Caco-2 (cell line): ENCODE results near the gene IMPDH2. TPM values are rescaled to one million over a fixed set of nuclear protein-coding genes. Genes with fewer than 3 reads are reported as not detected.

Experiments
- BruUV-seq: library from RNA; stranded (reverse); fragments of 400-500 nt; replicated peaks from 2 replicates; lab custom pipeline; 2021; lab: Mats Ljungman, UMichigan
- CTCF ChIA-PET: fragments of 300-600 bp; sonication (Branson Sonifier 250); formaldehyde crosslinking; loops from one replicate; lab custom pipeline; 2022; ENCODE audit warnings: antibody characterized with exemption; lab: Charles Lee
- POLR2A ChIA-PET: fragments of 300-600 bp; sonication (Branson Sonifier 250); formaldehyde crosslinking; loops from one replicate; lab custom pipeline; 2022; ENCODE audit warnings: antibody characterized with exemption; lab: Charles Lee
- DNase-seq, 2 experiments: peaks; one replicate each; pipeline versions ENCODE4 v3.0.0 to v3.0.0-alpha.2; 2020 to 2022
- H3K27me3 ChIP-seq: replicated peaks from 2 replicates; pipeline ENCODE4 v1.6.0; 2011; ENCODE audit warnings: low read length; ENCODE audit not compliant: control insufficient read depth, insufficient read depth
- H3K36me3 ChIP-seq: 2 replicates; pipeline ENCODE4 v1.5.1; 2011; ENCODE audit warnings: low read length; ENCODE audit not compliant: control insufficient read depth, insufficient read depth
- H3K4me1 ChIP-seq: fragments of 250-450 bp; sonication (Bioruptor Pico); 2 replicates; pipeline ENCODE4 v1.5.1; 2020; ENCODE audit warnings: mild to moderate bottlenecking
- H3K4me3 ChIP-seq: 2 replicates; pipeline ENCODE4 v1.5.1; 2011; ENCODE audit warnings: low read depth, mild to moderate bottlenecking, control low read depth, low read length
- H3K9me3 ChIP-seq: fragments of 250-450 bp; sonication (Bioruptor Pico); 2 replicates; pipeline ENCODE4 v1.5.1; 2020; ENCODE audit warnings: mild to moderate bottlenecking, moderate library complexity
- H3K27ac Mint-ChIP-seq: one replicate; pipeline ENCODE4 v1.8.0; 2022; ENCODE audit warnings: mixed read lengths; ENCODE audit not compliant: unreplicated experiment
- H3K27me3 Mint-ChIP-seq: one replicate; pipeline ENCODE4 v1.8.0; 2022; ENCODE audit warnings: mixed read lengths; ENCODE audit not compliant: insufficient read depth, unreplicated experiment
- H3K36me3 Mint-ChIP-seq: one replicate; pipeline ENCODE4 v1.8.0; 2022; ENCODE audit warnings: mild to moderate bottlenecking, mixed read lengths; ENCODE audit not compliant: insufficient read depth, unreplicated experiment
- H3K4me1 Mint-ChIP-seq: one replicate; pipeline ENCODE4 v1.8.0; 2022; ENCODE audit warnings: low read depth, mixed read lengths; ENCODE audit not compliant: unreplicated experiment
- H3K4me3 Mint-ChIP-seq: one replicate; pipeline ENCODE4 v1.8.0; 2022; ENCODE audit warnings: mild to moderate bottlenecking, moderate library complexity, mixed read lengths; ENCODE audit not compliant: unreplicated experiment
- H3K9me3 Mint-ChIP-seq: one replicate; pipeline ENCODE4 v1.8.0; 2022; ENCODE audit warnings: mixed read lengths; ENCODE audit not compliant: unreplicated experiment
- intact Hi-C: fragments of 100-400 bp; cut with micrococcal nuclease; formaldehyde crosslinking; loops from one replicate; pipeline ENCODE4 v1.10.0; 2022; ENCODE audit not compliant: unreplicated experiment
- total RNA-seq: library from RNA; stranded (reverse); gene quantifications from 2 replicates; pipeline ENCODE4 v1.2.3, GENCODE V29; 2022
- TF ChIP-seq, protein P1 (sequence below), 2 experiments: fragments of 200-600 bp in 1 of 2; IDR thresholded peaks; 1 replicate in 1 of 2; 2 replicates in 1 of 2; pipeline versions ENCODE4 v1.5.1 to v1.8.0; 2011 to 2022; ENCODE audit warnings: antibody characterized with exemption in 1 of 2, control low read depth in 1 of 2, inconsistent platforms in 1 of 2, low read depth in 1 of 2, low read length in 1 of 2, mild to moderate bottlenecking in 1 of 2, moderate library complexity in 1 of 2; ENCODE audit not compliant: insufficient read depth in 1 of 2, severe bottlenecking in 1 of 2, unreplicated experiment in 1 of 2

IMPDH2 gene
- total RNA-seq, 1 experiment from 2014 or later: 233 TPM

- Histone ChIP-seq H3K36me3 (peaks cover 6% of the 10 kb centered on the region; the same call in 1 of the 2 replicates), H3K9me3 (no peaks in the 10 kb centered on the region), H3K4me1 (peaks cover 3% of the 10 kb centered on the region; the same call in 1 of the 2 replicates), H3K4me3 (peak overlapping the region; percentile 85), H3K27me3 (no peaks in the 10 kb centered on the region)
- intact Hi-C loops: loop anchor here (2.0 to 10.0 kb wide), 2 partner anchors 75 to 135 kb away; partner anchors contain the start of gene QRICH1
- Mint-ChIP-seq H3K27ac (peak overlapping the region; percentile 97), H3K27me3 (no peaks in the 10 kb centered on the region), H3K9me3 (no peaks in the 10 kb centered on the region), H3K36me3 (peaks cover 80% of the 10 kb centered on the region), H3K4me3 (peak overlapping the region; percentile 88), H3K4me1 (peaks cover 6% of the 10 kb centered on the region)
- TF ChIP-seq, protein P1, sequence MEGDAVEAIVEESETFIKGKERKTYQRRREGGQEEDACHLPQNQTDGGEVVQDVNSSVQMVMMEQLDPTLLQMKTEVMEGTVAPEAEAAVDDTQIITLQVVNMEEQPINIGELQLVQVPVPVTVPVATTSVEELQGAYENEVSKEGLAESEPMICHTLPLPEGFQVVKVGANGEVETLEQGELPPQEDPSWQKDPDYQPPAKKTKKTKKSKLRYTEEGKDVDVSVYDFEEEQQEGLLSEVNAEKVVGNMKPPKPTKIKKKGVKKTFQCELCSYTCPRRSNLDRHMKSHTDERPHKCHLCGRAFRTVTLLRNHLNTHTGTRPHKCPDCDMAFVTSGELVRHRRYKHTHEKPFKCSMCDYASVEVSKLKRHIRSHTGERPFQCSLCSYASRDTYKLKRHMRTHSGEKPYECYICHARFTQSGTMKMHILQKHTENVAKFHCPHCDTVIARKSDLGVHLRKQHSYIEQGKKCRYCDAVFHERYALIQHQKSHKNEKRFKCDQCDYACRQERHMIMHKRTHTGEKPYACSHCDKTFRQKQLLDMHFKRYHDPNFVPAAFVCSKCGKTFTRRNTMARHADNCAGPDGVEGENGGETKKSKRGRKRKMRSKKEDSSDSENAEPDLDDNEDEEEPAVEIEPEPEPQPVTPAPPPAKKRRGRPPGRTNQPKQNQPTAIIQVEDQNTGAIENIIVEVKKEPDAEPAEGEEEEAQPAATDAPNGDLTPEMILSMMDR (IDR thresholded peaks at IDR 0.05; ENCODE audit: insufficient read depth in 1 of 2, low read depth in 1 of 2, low read length in 1 of 2, severe bottlenecking in 1 of 2, unreplicated experiment in 1 of 2): no peak
- POLR2A ChIA-PET: interaction anchor here (0.8 to 4.4 kb wide), 2 partner anchors 9 to 13 kb away, joined by 3 to 92 read pairs; partner anchors contain the start of genes IMPDH2 and WDR6
- DNase-seq: no peak
- CTCF ChIA-PET: interaction anchor here (0.5 to 1.5 kb wide), 3 partner anchors 10 to 32 kb away, joined by 3 to 6 read pairs (median 3); no protein-coding TSS in a partner anchor
- no TSS peak for BruUV-seq
These were observed 9.3 kb downstream of the IMPDH2 start for GRCh38 chr3:49019941-49020329.

- peak overlapping the region; percentile 83 for H3K4me3 ChIP-seq
- H3K27me3 Mint-ChIP-seq: no peaks in the 10 kb centered on the region
- H3K4me1 ChIP-seq: peaks cover 3% of the 10 kb centered on the region; the same call in 1 of the 2 replicates
These were observed 10.5 kb downstream of the IMPDH2 start for GRCh38 chr3:49018707-49019006.

DNA sequence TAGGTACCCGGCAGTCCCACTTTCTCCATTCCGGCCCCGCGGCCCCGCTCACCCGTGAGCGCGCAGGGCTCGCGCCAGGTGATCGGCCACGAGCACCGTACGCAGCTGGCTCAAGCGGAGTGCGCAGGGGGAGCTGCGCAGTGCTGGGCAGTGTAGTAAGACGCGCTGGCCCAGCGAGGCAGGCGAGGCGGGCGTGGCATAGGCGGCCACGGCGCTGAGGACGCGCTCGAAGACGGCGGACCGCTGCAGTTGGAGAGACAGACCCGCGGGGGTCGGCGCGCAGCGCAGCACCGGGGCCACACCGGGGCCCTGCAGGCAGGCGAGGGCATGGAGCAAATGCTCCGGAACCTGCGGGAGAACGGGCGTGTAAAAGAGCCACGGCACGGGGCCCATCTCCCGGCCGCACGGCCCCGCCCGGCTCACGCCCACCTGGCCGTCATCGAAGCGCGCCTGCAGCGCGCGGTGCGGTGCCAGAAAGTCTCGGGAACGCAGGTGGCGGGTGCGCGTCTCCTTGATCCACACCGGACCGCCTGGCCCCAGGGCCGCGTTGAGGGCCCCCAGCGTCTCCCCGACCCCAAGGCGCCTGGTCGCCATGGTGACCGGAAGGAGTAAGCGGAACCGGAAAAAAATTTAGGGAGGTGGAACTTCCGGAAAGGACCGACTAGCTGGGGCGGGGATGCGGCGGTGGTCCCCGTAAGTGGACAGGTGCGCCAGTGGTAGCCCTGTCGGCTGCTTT lies 11.1 kb downstream of the IMPDH2 start, which contains the start of gene DALRD3:
Gene DALRD3, minus strand, starts transcription at position 610 of the 736 bp plus-strand sequence. Its CDS starts 16 bp downstream, at position 594.
- BruUV-seq: no TSS peak
- H3K4me1 ChIP-seq: peaks cover 2% of the 10 kb centered on the region; the same call in 1 of the 2 replicates
- H3K4me1 Mint-ChIP-seq: peaks cover 3% of the 10 kb centered on the region
- TF ChIP-seq, protein P1 (IDR thresholded peaks at IDR 0.05; ENCODE audit: insufficient read depth in 1 of 2, low read depth in 1 of 2, low read length in 1 of 2, severe bottlenecking in 1 of 2, unreplicated experiment in 1 of 2): no peak
- H3K27ac Mint-ChIP-seq: peak within 1 kb of the TSS; percentile 97
- peak within 1 kb of the TSS; percentile 83 for H3K4me3 ChIP-seq
- H3K4me3 Mint-ChIP-seq: peak within 1 kb of the TSS; percentile 82
- no peaks in the 10 kb centered on the region for H3K27me3 ChIP-seq
- ChIA-PET POLR2A (interaction anchor here (0.5 to 3.2 kb wide), 4 partner anchors 9 to 1281 kb away, joined by 3 to 26 read pairs (median 4); partner anchors contain the start of genes QRICH1 and WDR6), CTCF (interaction anchor here (0.6 to 2.7 kb wide), 5 partner anchors 11 to 322 kb away, joined by 3 to 14 read pairs (median 7); partner anchors contain the start of genes USP4 and WDR6)
- peak; percentile 80 to 86 for DNase-seq
- no peaks in the 10 kb centered on the region for H3K9me3 ChIP-seq
- no peaks in the 10 kb centered on the region for H3K27me3 Mint-ChIP-seq
- intact Hi-C loops: no loop called here
- H3K36me3 Mint-ChIP-seq: peaks cover 80% of the 10 kb centered on the region
- H3K36me3 ChIP-seq: peaks cover 2% of the 10 kb centered on the region
- H3K9me3 Mint-ChIP-seq: no peaks in the 10 kb centered on the region

More at GRCh38 chr3:49018707-49019006, 10.5 kb downstream of the IMPDH2 start:
- CTCF ChIA-PET: interaction anchor here (0.6 to 2.4 kb wide), 2 partner anchors 11 to 30 kb away, joined by 3 to 12 read pairs; partner anchors contain the start of gene WDR6
- peak overlapping the region; percentile 71 for H3K27ac Mint-ChIP-seq
- H3K36me3 ChIP-seq: peaks cover 2% of the 10 kb centered on the region
- intact Hi-C loops: no loop called here
- BruUV-seq: no TSS peak
- H3K27me3 ChIP-seq: no peaks in the 10 kb centered on the region
- no peak for DNase-seq
- peak overlapping the region; percentile 82 for H3K4me3 Mint-ChIP-seq
- TF ChIP-seq, protein P1 (IDR thresholded peaks at IDR 0.05; ENCODE audit: insufficient read depth in 1 of 2, low read depth in 1 of 2, low read length in 1 of 2, severe bottlenecking in 1 of 2, unreplicated experiment in 1 of 2): no peak
- H3K9me3 ChIP-seq: no peaks in the 10 kb centered on the region
- H3K9me3 Mint-ChIP-seq: no peaks in the 10 kb centered on the region
- H3K4me1 Mint-ChIP-seq: peaks cover 6% of the 10 kb centered on the region
- peaks cover 80% of the 10 kb centered on the region for H3K36me3 Mint-ChIP-seq
- POLR2A ChIA-PET: interaction anchor here (3.2 kb wide), 1 partner anchor 11 kb away, joined by 26 read pairs; the partner anchor contains the start of gene WDR6
